ENCODE data around the gene SLC7A9.
"Not testable (repeated sequence)": the region's sequence is repeated elsewhere in the genome, so short reads cannot be mapped to it uniquely, and the experiment has no call there.

The SLC7A9 gene

GRCh38 chr19:32873247-32873959 lies 3.8 kb upstream of the SLC7A9 start:
- no peak for TF ChIP-seq CTCF (IDR thresholded peaks at IDR 0.05; ENCODE audit: control insufficient read depth, extremely low read depth, insufficient read depth)

GRCh38 chr19:32872391-32872790 lies 2.8 kb upstream of the SLC7A9 start:
- no peak for DNase-seq (ENCODE audit: low read depth)
- no peak for TF ChIP-seq CTCF (IDR thresholded peaks at IDR 0.05; ENCODE audit: control insufficient read depth, extremely low read depth, insufficient read depth)

More at GRCh38 chr19:32873247-32873959, 3.8 kb upstream of the SLC7A9 start:
- no peak for DNase-seq (ENCODE audit: low read depth)
- H3K4me3 ChIP-seq (ENCODE audit: low read depth, low read length): no peak overlapping the region

GRCh38 chr19:32870981-32871451 lies 1.4 kb upstream of the SLC7A9 start:
- no peak for DNase-seq (ENCODE audit: low read depth)
- TF ChIP-seq CTCF (IDR thresholded peaks at IDR 0.05; ENCODE audit: control insufficient read depth, extremely low read depth, insufficient read depth): no peak
- H3K4me3 ChIP-seq (ENCODE audit: low read depth, low read length): no peak overlapping the region

More at GRCh38 chr19:32872391-32872790, 2.8 kb upstream of the SLC7A9 start:
- no peak overlapping the region for H3K4me3 ChIP-seq (ENCODE audit: low read depth, low read length)

- no peak for DNase-seq (ENCODE audit: low read depth)
- H3K4me3 ChIP-seq (ENCODE audit: low read depth, low read length): no peak overlapping the region
- no peak for TF ChIP-seq CTCF (IDR thresholded peaks at IDR 0.05; ENCODE audit: control insufficient read depth, extremely low read depth, insufficient read depth)
Observed at GRCh38 chr19:32869966-32870573, 503 bp upstream of the SLC7A9 start.

GRCh38 chr19:32868206-32868950 lies 1.2 kb downstream of the SLC7A9 start:
- no peak for TF ChIP-seq CTCF (IDR thresholded peaks at IDR 0.05; ENCODE audit: control insufficient read depth, extremely low read depth, insufficient read depth)

GRCh38 chr19:32867436-32867835 lies 2.1 kb downstream of the SLC7A9 start:
- DNase-seq (ENCODE audit: low read depth); H3K4me3 ChIP-seq (ENCODE audit: low read depth, low read length): not testable (repeated sequence)

More at GRCh38 chr19:32868206-32868950, 1.2 kb downstream of the SLC7A9 start:
- no peak overlapping the region for H3K4me3 ChIP-seq (ENCODE audit: low read depth, low read length)
- DNase-seq (ENCODE audit: low read depth): no peak

Data from LNCaP clone FGC (cell line).